SJCRH30 (cell line): Measurements from ENCODE around the gene HS3ST3A1. TPM values are rescaled to one million over a fixed set of nuclear protein-coding genes. Genes with fewer than 3 reads are reported as not detected.

ENCODE experiments used
- DNase-seq, 2 experiments: peaks; one replicate each; pipeline ENCODE4 v3.0.0-alpha.2; 2015 to 2020
- H3K27ac ChIP-seq: fragments of 250-450 bp; sonication (Bioruptor Pico); 2 replicates; pipeline ENCODE4 v1.5.1; 2020; ENCODE audit warnings: mild to moderate bottlenecking, moderate library complexity
- H3K27me3 ChIP-seq: fragments of 250-450 bp; sonication (Bioruptor Pico); 2 replicates; pipeline ENCODE4 v1.5.1; 2020; ENCODE audit warnings: mild to moderate bottlenecking, moderate library complexity
- H3K36me3 ChIP-seq: fragments of 250-450 bp; sonication (Bioruptor Pico); 2 replicates; pipeline ENCODE4 v1.5.1; 2020; ENCODE audit warnings: mild to moderate bottlenecking, moderate library complexity
- H3K4me1 ChIP-seq: fragments of 250-450 bp; sonication (Bioruptor Pico); 2 replicates; pipeline ENCODE4 v1.5.1; 2020; ENCODE audit warnings: mild to moderate bottlenecking, moderate library complexity
- H3K4me3 ChIP-seq: fragments of 250-450 bp; sonication (Bioruptor Pico); 2 replicates; pipeline ENCODE4 v1.5.1; 2020; ENCODE audit warnings: mild to moderate bottlenecking, moderate library complexity
- H3K9me3 ChIP-seq: fragments of 250-450 bp; sonication (Bioruptor Pico); replicated peaks from 2 replicates; pipeline ENCODE4 v1.5.1; 2020; ENCODE audit warnings: mild to moderate bottlenecking, moderate library complexity
- total RNA-seq: library from RNA; depleted of rRNA; stranded (reverse); fragments of >200 nt; shearing (Covaris generic); gene quantifications from 2 replicates; pipeline ENCODE4 v1.2.3, GENCODE V29; 2014

HS3ST3A1 gene
- total RNA-seq, 1 experiment from 2014 or later, result 22.2 TPM

- H3K9me3 ChIP-seq, result no peaks in the 10 kb centered on the region
- peaks cover 15% of the 10 kb centered on the region for H3K4me1 ChIP-seq
- H3K27ac ChIP-seq, result no peak overlapping the region
- no peak for DNase-seq
- H3K27me3 ChIP-seq, result no peaks in the 10 kb centered on the region
- no peak overlapping the region for H3K4me3 ChIP-seq
- no peaks in the 10 kb centered on the region for H3K36me3 ChIP-seq
Observed at GRCh38 chr17:13491916-13492736, 109.6 kb downstream of the HS3ST3A1 start.

- Histone ChIP-seq H3K4me3 (no peak overlapping the region), H3K9me3 (no peaks in the 10 kb centered on the region), H3K4me1 (peaks cover 15% of the 10 kb centered on the region), H3K36me3 (no peaks in the 10 kb centered on the region), H3K27me3 (no peaks in the 10 kb centered on the region), H3K27ac (no peak overlapping the region)
- DNase-seq, result no peak
Observed at GRCh38 chr17:13491491-13491890, 110.2 kb downstream of the HS3ST3A1 start.

GRCh38 chr17:13490906-13491482, 110.7 kb downstream of the HS3ST3A1 start:
- DNase-seq, result peak in 1 of 2 experiments; percentile 26
- Histone ChIP-seq H3K27ac (no peak overlapping the region; the same call in 1 of the 2 replicates), H3K4me3 (no peak overlapping the region), H3K36me3 (no peaks in the 10 kb centered on the region), H3K27me3 (no peaks in the 10 kb centered on the region), H3K4me1 (peaks cover 15% of the 10 kb centered on the region), H3K9me3 (no peaks in the 10 kb centered on the region)

GRCh38 chr17:13490427-13490826, 111.3 kb downstream of the HS3ST3A1 start:
- Histone ChIP-seq H3K27ac (no peak overlapping the region), H3K4me1 (peaks cover 15% of the 10 kb centered on the region), H3K4me3 (no peak overlapping the region), H3K36me3 (no peaks in the 10 kb centered on the region), H3K27me3 (no peaks in the 10 kb centered on the region), H3K9me3 (no peaks in the 10 kb centered on the region)
- peak; percentile 68 to 83 for DNase-seq

- H3K9me3 ChIP-seq, result peaks cover 12% of the 10 kb centered on the region; the same call in 1 of the 2 replicates
Observed at GRCh38 chr17:13485327-13485726, 116.4 kb downstream of the HS3ST3A1 start.

GRCh38 chr17:13484020-13484419, 117.7 kb downstream of the HS3ST3A1 start:
- DNase-seq, result no peak
- H3K4me1 ChIP-seq, result no peaks in the 10 kb centered on the region
- H3K9me3 ChIP-seq, result peaks cover 13% of the 10 kb centered on the region; the same call in 1 of the 2 replicates
- H3K27me3 ChIP-seq, result no peaks in the 10 kb centered on the region
- H3K27ac ChIP-seq, result no peak overlapping the region
- H3K36me3 ChIP-seq, result no peaks in the 10 kb centered on the region
- no peak overlapping the region for H3K4me3 ChIP-seq

More at GRCh38 chr17:13485327-13485726, 116.4 kb downstream of the HS3ST3A1 start:
- DNase-seq, result no peak
- Histone ChIP-seq H3K4me1 (peaks cover 4% of the 10 kb centered on the region), H3K36me3 (no peaks in the 10 kb centered on the region), H3K4me3 (no peak overlapping the region), H3K27me3 (no peaks in the 10 kb centered on the region), H3K27ac (no peak overlapping the region)

GRCh38 chr17:13480877-13481276, 120.9 kb downstream of the HS3ST3A1 start:
- Histone ChIP-seq H3K4me3 (no peak overlapping the region), H3K36me3 (no peaks in the 10 kb centered on the region), H3K27ac (no peak overlapping the region), H3K27me3 (no peaks in the 10 kb centered on the region), H3K9me3 (peaks cover 13% of the 10 kb centered on the region; the same call in 1 of the 2 replicates), H3K4me1 (no peaks in the 10 kb centered on the region)
- DNase-seq, result no peak

- H3K4me3 ChIP-seq, result no peak overlapping the region
- no peak overlapping the region for H3K27ac ChIP-seq
- H3K4me1 ChIP-seq, result peaks cover 13% of the 10 kb centered on the region
- no peaks in the 10 kb centered on the region for H3K27me3 ChIP-seq
- no peaks in the 10 kb centered on the region for H3K36me3 ChIP-seq
- DNase-seq, result no peak
- peaks cover 13% of the 10 kb centered on the region; the same call in 1 of the 2 replicates for H3K9me3 ChIP-seq
Observed at GRCh38 chr17:13478326-13478830, 123.4 kb downstream of the HS3ST3A1 start.

- no peak overlapping the region for H3K27ac ChIP-seq
- H3K27me3 ChIP-seq, result no peaks in the 10 kb centered on the region
- no peaks in the 10 kb centered on the region for H3K36me3 ChIP-seq
- peaks cover 17% of the 10 kb centered on the region; the same call in 1 of the 2 replicates for H3K9me3 ChIP-seq
- no peak overlapping the region for H3K4me3 ChIP-seq
- no peak for DNase-seq
- H3K4me1 ChIP-seq, result peaks cover 14% of the 10 kb centered on the region
Observed at GRCh38 chr17:13477180-13477611, 124.5 kb downstream of the HS3ST3A1 start.

GRCh38 chr17:13476720-13477119, 125.0 kb downstream of the HS3ST3A1 start:
- Histone ChIP-seq H3K9me3 (0 out of 2 replicates have a peak, but pooled peaks cover 16% of the 10 kb centered on the region), H3K27ac (no peak overlapping the region), H3K27me3 (no peaks in the 10 kb centered on the region), H3K4me1 (peaks cover 14% of the 10 kb centered on the region), H3K36me3 (no peaks in the 10 kb centered on the region), H3K4me3 (no peak overlapping the region)
- DNase-seq, result no peak

GRCh38 chr17:13475574-13476223, 126.0 kb downstream of the HS3ST3A1 start:
- H3K36me3 ChIP-seq, result no peaks in the 10 kb centered on the region
- no peak overlapping the region for H3K27ac ChIP-seq
- no peak overlapping the region for H3K4me3 ChIP-seq
- peaks cover 14% of the 10 kb centered on the region for H3K4me1 ChIP-seq
- no peak for DNase-seq
- H3K27me3 ChIP-seq, result no peaks in the 10 kb centered on the region
- H3K9me3 ChIP-seq, result 0 out of 2 replicates have a peak, but pooled peaks cover 8% of the 10 kb centered on the region

GRCh38 chr17:13474073-13474800, 127.5 kb downstream of the HS3ST3A1 start:
- peak; percentile 42 to 64 for DNase-seq
- peaks cover 14% of the 10 kb centered on the region for H3K4me1 ChIP-seq
- H3K27ac ChIP-seq, result no peak overlapping the region
- no peaks in the 10 kb centered on the region for H3K36me3 ChIP-seq
- no peaks in the 10 kb centered on the region for H3K27me3 ChIP-seq
- 0 out of 2 replicates have a peak, but pooled peaks cover 3% of the 10 kb centered on the region for H3K9me3 ChIP-seq
- H3K4me3 ChIP-seq, result no peak overlapping the region

- Histone ChIP-seq H3K27me3 (no peaks in the 10 kb centered on the region; the same call in 1 of the 2 replicates), H3K9me3 (no peaks in the 10 kb centered on the region; the same call in 1 of the 2 replicates), H3K4me3 (no peak overlapping the region), H3K4me1 (peaks cover 19% of the 10 kb centered on the region), H3K27ac (no peak overlapping the region), H3K36me3 (no peaks in the 10 kb centered on the region)
- DNase-seq, result no peak
Observed at GRCh38 chr17:13465678-13466077, 136.1 kb downstream of the HS3ST3A1 start.

GRCh38 chr17:13462673-13463124, 139.0 kb downstream of the HS3ST3A1 start:
- Histone ChIP-seq H3K4me3 (peak overlapping the region; percentile 24), H3K9me3 (no peaks in the 10 kb centered on the region; the same call in 1 of the 2 replicates), H3K27ac (peak overlapping the region; percentile 88), H3K36me3 (no peaks in the 10 kb centered on the region), H3K27me3 (no peaks in the 10 kb centered on the region; the same call in 1 of the 2 replicates), H3K4me1 (peaks cover 19% of the 10 kb centered on the region)
- peak; percentile 86 to 92 for DNase-seq
